K562 (cell line): ENCODE data around the gene F13B.

ENCODE experiments used
- CTCF ChIP-seq, 3 experiments: IDR thresholded peaks in 2 of 3; conservative IDR thresholded peaks in 1 of 3; 2 replicates each; pipeline ENCODE4 v1.5.1; 2011 to 2012; ENCODE audit warnings: low read length in 3 of 3, mild to moderate bottlenecking in 3 of 3, control low read depth in 2 of 3, improper control_type of control experiment in 1 of 3, inconsistent platforms in 1 of 3, low read depth in 1 of 3, mixed read lengths in 1 of 3, moderate library complexity in 1 of 3; ENCODE audit not compliant: insufficient read depth in 2 of 3
- FOXJ3 ChIP-seq: sonication (generic); formaldehyde crosslinking; IDR thresholded peaks from 2 replicates; pipeline ENCODE4 v1.4.0; 2020; ENCODE audit warnings: mild to moderate bottlenecking, missing genetic modification reagents
- GABPB2 ChIP-seq: fragments of 250-450 bp; sonication (Bioruptor Pico); conservative IDR thresholded peaks from 2 replicates; pipeline ENCODE4 v1.5.1; 2021; ENCODE audit warnings: mild to moderate bottlenecking
- NBN ChIP-seq: fragments of 450-650 bp; IDR thresholded peaks from 2 replicates; pipeline ENCODE4 v1.6.1; 2016; ENCODE audit warnings: low read depth, mild to moderate bottlenecking
- POLR2AphosphoS5 ChIP-seq: IDR thresholded peaks from 2 replicates; pipeline ENCODE4 v1.6.1; 2011; ENCODE audit warnings: mild to moderate bottlenecking, low read depth, low read length, moderate library complexity; ENCODE audit not compliant: control insufficient read depth, insufficient read depth
- SMC3 ChIP-seq: conservative IDR thresholded peaks from 2 replicates; pipeline ENCODE4 v1.6.1; 2011; ENCODE audit warnings: low read depth, low read length, improper control_type of control experiment; ENCODE audit not compliant: insufficient read depth
- ZBTB17 ChIP-seq: fragments of 450-650 bp; formaldehyde crosslinking; IDR thresholded peaks from 2 replicates; pipeline ENCODE4 v1.4.0; 2020; ENCODE audit warnings: mild to moderate bottlenecking
- ZNF445 ChIP-seq: fragments of 250-450 bp; sonication (Bioruptor Pico); IDR thresholded peaks from 2 replicates; pipeline ENCODE4 v1.4.0; 2020; ENCODE audit warnings: low read depth, mild to moderate bottlenecking, moderate library complexity

- TF ChIP-seq ZBTB17 (CRISPR knock-in tag): no peak
- TF ChIP-seq NBN: no peak
- TF ChIP-seq FOXJ3 (CRISPR knock-in tag): no peak
- TF ChIP-seq CTCF (IDR thresholded peaks at IDR 0.05 in 2 of 3, conservative IDR thresholded peaks at IDR 0.05 in 1 of 3; ENCODE audit: insufficient read depth in 2 of 3, low read depth in 1 of 3, low read length in 3 of 3): no peak
- no peak for TF ChIP-seq SMC3
- no peak for TF ChIP-seq POLR2AphosphoS5
- TF ChIP-seq GABPB2 (CRISPR knock-in tag): no peak
- TF ChIP-seq ZNF445 (CRISPR knock-in tag): no peak
Observed at GRCh38 chr1:197049100-197049499, 18.0 kb downstream of the F13B start.
